Subcutaneous abdominal adipose tissue (tissue), 5 donors: Measurements from ENCODE around the gene SLBP.
"Not testable (repeated sequence)": the region's sequence is repeated elsewhere in the genome, so short reads cannot be mapped to it uniquely, and the experiment has no call there.

Source experiments
- H3K27ac ChIP-seq: one replicate; pipeline ENCODE4 v1.7.0; 2013; ENCODE audit warnings: low read depth, mild to moderate bottlenecking, inconsistent platforms, low read length, moderate library complexity
- H3K27me3 ChIP-seq, 5 donors: one replicate each; pipeline ENCODE4 v1.7.0; 2013; ENCODE audit warnings: low read length in 5 of 5, inconsistent platforms in 1 of 5; ENCODE audit not compliant: control insufficient read depth in 5 of 5, insufficient read depth in 4 of 5
- H3K36me3 ChIP-seq, 5 donors: one replicate each; pipeline ENCODE4 v1.7.0; 2013; ENCODE audit warnings: low read length in 5 of 5; ENCODE audit not compliant: control insufficient read depth in 5 of 5, insufficient read depth in 5 of 5
- H3K4me1 ChIP-seq, 5 donors: one replicate each; pipeline ENCODE4 v1.7.0; 2013; ENCODE audit warnings: low read length in 5 of 5, mild to moderate bottlenecking in 3 of 5, moderate library complexity in 1 of 5; ENCODE audit not compliant: control insufficient read depth in 5 of 5, insufficient read depth in 5 of 5
- H3K4me3 ChIP-seq, 5 donors: one replicate each; pipeline ENCODE4 v1.7.0; 2013; ENCODE audit warnings: low read length in 5 of 5, low read depth in 1 of 5
- H3K9ac ChIP-seq, 5 donors: one replicate each; pipeline ENCODE4 v1.7.0; 2013; ENCODE audit warnings: low read length in 5 of 5, mild to moderate bottlenecking in 4 of 5, moderate library complexity in 3 of 5
- H3K9me3 ChIP-seq, 5 donors: one replicate each; pipeline ENCODE4 v1.7.0; 2013; ENCODE audit warnings: low read length in 5 of 5; ENCODE audit not compliant: control insufficient read depth in 5 of 5
- donor health status: healthy.
- donor health status: healthy.
- donor health status: healthy.
- donor health status: healthy.
- donor health status: healthy.

The SLBP gene

GRCh38 chr4:1682860-1683259, 29.3 kb downstream of the SLBP start:
- Histone ChIP-seq H3K9me3 (no peaks in the 10 kb centered on the region), H3K4me3 (peak overlapping the region; percentile 61 to 73 (median 68)), H3K9ac (peak overlapping the region in 2 of 5 donors; percentile 60 to 62), H3K36me3 (no peaks in the 10 kb centered on the region), H3K4me1 (peaks cover 0 to 22% (median 21%) of the 10 kb centered on the region in 5 donors), H3K27me3 (no peaks in the 10 kb centered on the region), H3K27ac (peak overlapping the region; percentile 58)

DNA sequence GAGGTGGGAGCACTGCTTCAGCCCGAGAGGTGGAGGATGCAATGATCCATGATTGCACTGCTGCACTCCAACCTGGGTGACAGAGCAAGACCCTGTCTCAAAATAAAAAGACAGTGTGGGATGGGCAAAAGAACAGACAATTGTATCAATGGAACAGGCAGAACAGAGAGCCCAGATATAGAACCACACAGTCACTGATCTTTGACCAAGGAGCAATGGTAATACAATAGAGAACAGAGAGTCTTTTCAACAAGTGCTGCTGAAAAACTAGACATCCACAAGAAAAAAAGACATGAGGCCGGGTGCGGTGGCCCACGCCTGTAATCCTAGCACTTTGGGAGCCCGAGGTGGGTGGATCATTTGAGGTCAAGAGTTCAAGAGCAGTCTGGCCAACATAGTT, 33.9 kb downstream of the SLBP start:
- Histone ChIP-seq H3K9me3 (no peaks in the 10 kb centered on the region), H3K27me3 (peaks cover 0 to 8% (median 0%) of the 10 kb centered on the region in 5 donors), H3K36me3 (no peaks in the 10 kb centered on the region), H3K4me3 (no peak overlapping the region), H3K9ac (no peak overlapping the region), H3K27ac (no peak overlapping the region), H3K4me1 (peaks cover 0 to 5% (median 4%) of the 10 kb centered on the region in 5 donors)

GRCh38 chr4:1676605-1677525, 35.3 kb downstream of the SLBP start:
- no peaks in the 10 kb centered on the region for H3K9me3 ChIP-seq
- peaks cover 0 to 8% (median 0%) of the 10 kb centered on the region in 5 donors for H3K27me3 ChIP-seq
- H3K4me1 ChIP-seq = no peaks in the 10 kb centered on the region
- no peak overlapping the region for H3K27ac ChIP-seq
- no peak overlapping the region for H3K4me3 ChIP-seq
- no peak overlapping the region for H3K9ac ChIP-seq
- no peaks in the 10 kb centered on the region for H3K36me3 ChIP-seq

DNA sequence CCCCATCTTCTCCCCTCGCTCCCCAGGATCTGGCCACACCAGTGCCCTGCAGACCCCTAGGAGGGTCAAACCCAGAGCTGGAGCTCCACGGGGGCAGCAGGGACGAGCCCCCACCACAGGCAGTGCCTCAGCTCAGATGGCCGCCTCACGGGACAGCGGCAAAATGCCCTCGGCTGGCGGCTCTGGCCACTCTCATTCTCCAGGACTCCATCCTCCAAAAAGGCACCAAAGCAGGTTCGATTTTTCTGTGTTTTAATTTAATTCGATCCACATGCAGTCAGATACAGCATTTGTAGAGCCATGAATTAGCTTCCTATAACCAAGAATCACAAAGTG, 36.3 kb downstream of the SLBP start:
- no peaks in the 10 kb centered on the region for H3K4me1 ChIP-seq
- no peaks in the 10 kb centered on the region for H3K9me3 ChIP-seq
- no peak overlapping the region for H3K4me3 ChIP-seq
- H3K9ac ChIP-seq = no peak overlapping the region
- peaks cover 0 to 8% (median 0%) of the 10 kb centered on the region in 5 donors for H3K27me3 ChIP-seq
- no peak overlapping the region for H3K27ac ChIP-seq
- no peaks in the 10 kb centered on the region for H3K36me3 ChIP-seq

- Histone ChIP-seq H3K36me3 (no peaks in the 10 kb centered on the region), H3K27ac (no peak overlapping the region), H3K27me3 (peaks cover 0 to 8% (median 0%) of the 10 kb centered on the region in 5 donors), H3K4me3 (no peak overlapping the region), H3K4me1 (no peaks in the 10 kb centered on the region), H3K9ac (no peak overlapping the region), H3K9me3 (no peaks in the 10 kb centered on the region)
Measured at GRCh38 chr4:1675136-1675801, 36.9 kb downstream of the SLBP start.

GRCh38 chr4:1674682-1675081, 37.4 kb downstream of the SLBP start:
- Histone ChIP-seq H3K9ac (no peak overlapping the region), H3K27me3 (peaks cover 0 to 8% (median 0%) of the 10 kb centered on the region in 5 donors)

DNA sequence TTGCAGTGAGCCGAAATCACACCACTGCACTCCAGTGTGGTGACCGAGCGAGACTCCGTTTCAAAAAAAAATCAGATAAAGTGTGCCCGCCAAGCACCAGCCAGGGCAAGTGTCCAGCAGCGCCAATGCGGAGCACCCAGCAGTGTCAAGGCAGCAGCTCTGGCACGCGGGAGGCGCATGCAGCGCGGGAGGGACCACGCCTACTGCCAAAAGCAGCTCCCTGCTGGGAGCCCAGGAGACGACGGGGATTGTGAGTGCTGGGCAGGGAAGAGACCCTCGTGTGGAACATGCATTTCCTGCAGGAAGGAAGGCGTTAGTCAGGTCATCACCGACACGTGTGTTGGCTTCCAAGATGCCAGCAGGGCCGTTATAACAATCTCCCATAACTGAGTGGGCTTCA, 38.4 kb downstream of the SLBP start:
- no peak overlapping the region for H3K4me3 ChIP-seq
- H3K27me3 ChIP-seq = peaks cover 0 to 8% (median 0%) of the 10 kb centered on the region in 5 donors
- H3K9ac ChIP-seq = no peak overlapping the region
- H3K36me3 ChIP-seq = no peaks in the 10 kb centered on the region
- H3K9me3 ChIP-seq = no peaks in the 10 kb centered on the region
- H3K4me1 ChIP-seq = no peaks in the 10 kb centered on the region
- no peak overlapping the region for H3K27ac ChIP-seq

More at GRCh38 chr4:1674682-1675081, 37.4 kb downstream of the SLBP start:
- Histone ChIP-seq H3K27ac (no peak overlapping the region), H3K4me1 (no peaks in the 10 kb centered on the region), H3K36me3 (no peaks in the 10 kb centered on the region), H3K4me3 (no peak overlapping the region), H3K9me3 (no peaks in the 10 kb centered on the region)

DNA sequence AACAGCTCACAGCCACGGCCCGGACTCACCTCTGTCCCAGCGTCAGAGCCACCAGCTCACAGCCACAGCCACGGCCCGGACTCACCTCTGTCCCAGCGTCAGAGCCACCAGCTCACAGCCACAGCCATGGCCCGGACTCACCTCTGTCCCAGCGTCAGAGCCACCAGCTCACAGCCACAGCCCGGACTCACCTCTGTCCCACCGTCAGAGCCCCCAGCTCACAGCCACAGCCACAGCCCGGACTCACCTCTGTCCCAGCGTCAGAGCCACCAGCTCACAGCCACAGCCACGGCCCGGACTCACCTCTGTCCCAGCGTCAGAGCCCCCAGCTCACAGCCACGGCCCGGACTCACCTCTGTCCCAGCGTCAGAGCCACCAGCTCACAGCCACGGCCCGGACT, 41.1 kb downstream of the SLBP start:
- H3K9me3 ChIP-seq, H3K4me1 ChIP-seq, H3K27me3 ChIP-seq, H3K27ac ChIP-seq, H3K36me3 ChIP-seq, H3K4me3 ChIP-seq, H3K9ac ChIP-seq: not testable (repeated sequence)

GRCh38 chr4:1670279-1670678, 41.8 kb downstream of the SLBP start:
- H3K4me3 ChIP-seq = no peak overlapping the region
- H3K36me3 ChIP-seq = no peaks in the 10 kb centered on the region
- H3K27me3 ChIP-seq = peaks cover 0 to 5% (median 0%) of the 10 kb centered on the region in 5 donors
- no peaks in the 10 kb centered on the region for H3K4me1 ChIP-seq
- no peak overlapping the region for H3K27ac ChIP-seq
- no peaks in the 10 kb centered on the region for H3K9me3 ChIP-seq
- H3K9ac ChIP-seq = no peak overlapping the region

DNA sequence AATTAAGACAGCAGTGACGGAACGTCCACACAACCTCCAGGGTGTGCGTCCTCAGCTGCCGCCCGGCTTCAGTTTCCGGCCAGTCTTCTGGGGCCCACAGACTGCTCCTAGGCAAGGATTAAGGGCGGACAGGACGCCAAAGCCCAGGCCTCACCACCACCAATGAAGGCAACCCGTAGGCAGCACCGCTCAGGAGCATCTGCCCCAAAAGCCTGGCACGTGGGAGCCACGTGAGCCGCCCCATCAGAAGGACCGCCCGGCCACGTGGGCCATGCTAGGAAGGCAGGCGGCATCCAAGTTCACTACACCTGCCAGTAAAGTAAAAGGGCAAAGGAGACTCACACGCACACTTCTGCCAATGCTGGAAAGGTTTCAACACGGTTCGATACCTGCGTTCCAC, 42.3 kb downstream of the SLBP start:
- Histone ChIP-seq H3K9ac (no peak overlapping the region), H3K4me1 (no peaks in the 10 kb centered on the region), H3K36me3 (no peaks in the 10 kb centered on the region), H3K4me3 (no peak overlapping the region), H3K27ac (no peak overlapping the region), H3K9me3 (no peaks in the 10 kb centered on the region), H3K27me3 (peaks cover 0 to 1% (median 0%) of the 10 kb centered on the region in 5 donors)
